KMS-11 (cell line): Measurements from ENCODE around the gene RDX.
"Not testable (repeated sequence)": the region's sequence is repeated elsewhere in the genome, so short reads cannot be mapped to it uniquely, and the experiment has no call there.

ENCODE experiments used
- H2AFZ ChIP-seq: fragments of 200-600 bp; sonication (generic); 2 replicates; pipeline ENCODE4 v1.6.1; 2016; ENCODE audit warnings: antibody characterized with exemption, mixed run types, low read depth
- H3K27ac ChIP-seq: fragments of 200-600 bp; sonication (generic); 2 replicates; pipeline ENCODE4 v1.6.1; 2016; ENCODE audit warnings: mild to moderate bottlenecking, mixed run types
- H3K27me3 ChIP-seq: fragments of 200-600 bp; sonication (generic); 2 replicates; pipeline ENCODE4 v1.6.1; 2017; ENCODE audit warnings: mild to moderate bottlenecking, low read depth, mixed run types, moderate library complexity; ENCODE audit not compliant: insufficient read depth
- H3K36me3 ChIP-seq: fragments of 200-600 bp; sonication (generic); 2 replicates; pipeline ENCODE4 v1.6.1; 2017; ENCODE audit warnings: mild to moderate bottlenecking, mixed run types; ENCODE audit not compliant: insufficient read depth
- H3K4me1 ChIP-seq: fragments of 200-600 bp; sonication (generic); 2 replicates; pipeline ENCODE4 v1.6.1; 2016; ENCODE audit warnings: mild to moderate bottlenecking, low read depth, mixed run types; ENCODE audit not compliant: poor library complexity, severe bottlenecking
- H3K4me2 ChIP-seq: fragments of 200-600 bp; sonication (generic); 2 replicates; pipeline ENCODE4 v1.7.0; 2016; ENCODE audit warnings: mild to moderate bottlenecking, mixed run types
- H3K4me3 ChIP-seq: fragments of 200-600 bp; sonication (generic); IDR thresholded peaks from 2 replicates; pipeline ENCODE4 v1.6.1; 2017; ENCODE audit warnings: low read depth, low read length, mixed read lengths; ENCODE audit not compliant: insufficient read depth
- H3K79me2 ChIP-seq: fragments of 200-600 bp; sonication (generic); 2 replicates; pipeline ENCODE4 v1.6.1; 2016; ENCODE audit warnings: low read depth, mixed run types; ENCODE audit not compliant: insufficient read depth
- H3K9ac ChIP-seq: fragments of 200-600 bp; sonication (generic); 2 replicates; pipeline ENCODE4 v1.6.1; 2016; ENCODE audit warnings: mild to moderate bottlenecking, mixed run types
- H4K20me1 ChIP-seq: fragments of 200-600 bp; sonication (generic); 2 replicates; pipeline ENCODE4 v1.6.1; 2016; ENCODE audit warnings: mild to moderate bottlenecking, mixed run types; ENCODE audit not compliant: insufficient read depth
- TF ChIP-seq, protein P1 (sequence below): fragments of 200-600 bp; sonication (generic); conservative IDR thresholded peaks from 2 replicates; pipeline ENCODE4 v1.6.1; 2017; ENCODE audit warnings: low read depth, mild to moderate bottlenecking, antibody characterized with exemption, low read length, moderate library complexity, mixed read lengths

RDX gene

DNA sequence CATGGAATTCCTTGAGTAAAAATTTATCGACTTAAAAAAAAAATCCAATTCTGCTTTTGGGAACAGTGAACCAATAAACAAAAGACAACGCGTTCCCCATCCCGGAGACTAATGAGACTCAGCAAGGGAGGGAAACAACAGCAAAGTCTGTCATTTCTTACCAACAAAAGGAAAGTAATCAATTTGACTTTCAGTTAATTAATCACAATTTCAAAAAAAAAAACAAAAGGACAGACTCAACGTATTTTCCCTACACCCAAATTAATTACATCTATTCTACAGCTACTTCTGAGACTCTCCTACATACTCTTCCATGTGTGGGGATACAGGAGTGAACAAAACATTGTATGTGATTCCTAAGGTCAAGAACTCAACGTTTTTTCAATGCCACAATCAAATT, 1.9 kb downstream of the RDX start:
- H3K36me3 ChIP-seq: no peaks in the 10 kb centered on the region

DNA sequence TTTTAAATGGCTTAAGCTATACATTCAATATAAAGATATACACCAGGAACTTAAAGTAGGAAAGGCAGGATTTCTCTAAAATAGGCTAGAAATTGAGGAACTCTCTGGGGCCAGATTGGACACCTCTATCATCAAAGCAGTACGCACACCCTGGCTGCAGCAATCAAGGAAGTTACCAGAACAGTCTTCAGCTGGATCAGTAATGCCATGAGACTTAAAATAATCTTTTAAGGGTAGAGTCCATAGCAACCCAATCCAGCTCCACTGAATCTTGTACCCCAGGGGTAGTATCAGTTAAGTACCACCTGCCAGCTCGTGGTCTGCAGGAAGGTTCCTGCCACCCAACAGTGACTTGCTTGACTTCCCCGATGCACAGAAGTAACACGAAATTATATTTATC, 3.0 kb downstream of the RDX start:
- no peak overlapping the region for H3K27ac ChIP-seq
- no peak overlapping the region for H2AFZ ChIP-seq
- TF ChIP-seq, protein P1, sequence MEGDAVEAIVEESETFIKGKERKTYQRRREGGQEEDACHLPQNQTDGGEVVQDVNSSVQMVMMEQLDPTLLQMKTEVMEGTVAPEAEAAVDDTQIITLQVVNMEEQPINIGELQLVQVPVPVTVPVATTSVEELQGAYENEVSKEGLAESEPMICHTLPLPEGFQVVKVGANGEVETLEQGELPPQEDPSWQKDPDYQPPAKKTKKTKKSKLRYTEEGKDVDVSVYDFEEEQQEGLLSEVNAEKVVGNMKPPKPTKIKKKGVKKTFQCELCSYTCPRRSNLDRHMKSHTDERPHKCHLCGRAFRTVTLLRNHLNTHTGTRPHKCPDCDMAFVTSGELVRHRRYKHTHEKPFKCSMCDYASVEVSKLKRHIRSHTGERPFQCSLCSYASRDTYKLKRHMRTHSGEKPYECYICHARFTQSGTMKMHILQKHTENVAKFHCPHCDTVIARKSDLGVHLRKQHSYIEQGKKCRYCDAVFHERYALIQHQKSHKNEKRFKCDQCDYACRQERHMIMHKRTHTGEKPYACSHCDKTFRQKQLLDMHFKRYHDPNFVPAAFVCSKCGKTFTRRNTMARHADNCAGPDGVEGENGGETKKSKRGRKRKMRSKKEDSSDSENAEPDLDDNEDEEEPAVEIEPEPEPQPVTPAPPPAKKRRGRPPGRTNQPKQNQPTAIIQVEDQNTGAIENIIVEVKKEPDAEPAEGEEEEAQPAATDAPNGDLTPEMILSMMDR: no peak
- H4K20me1 ChIP-seq: peaks cover 13% of the 10 kb centered on the region; the same call in 1 of the 2 replicates
- peaks cover 67% of the 10 kb centered on the region for H3K79me2 ChIP-seq
- H3K4me3 ChIP-seq: no peak overlapping the region
- no peaks in the 10 kb centered on the region for H3K36me3 ChIP-seq
- H3K9ac ChIP-seq: no peak overlapping the region
- no peak overlapping the region for H3K4me2 ChIP-seq
- no peaks in the 10 kb centered on the region for H3K27me3 ChIP-seq
- H3K4me1 ChIP-seq: peaks cover 35% of the 10 kb centered on the region

More for the DNA sequence above, 1.9 kb downstream of the RDX start:
- H4K20me1 ChIP-seq: peaks cover 13% of the 10 kb centered on the region; the same call in 1 of the 2 replicates
- no peaks in the 10 kb centered on the region for H3K27me3 ChIP-seq
- peak overlapping the region; percentile 89; the same call in 1 of the 2 replicates for H3K9ac ChIP-seq
- H3K4me1 ChIP-seq: peaks cover 34% of the 10 kb centered on the region
- no peak overlapping the region for H3K4me3 ChIP-seq
- peak overlapping the region; percentile 62 for H3K4me2 ChIP-seq
- H3K27ac ChIP-seq: no peak overlapping the region
- TF ChIP-seq, protein P1: no peak
- no peak overlapping the region for H2AFZ ChIP-seq
- H3K79me2 ChIP-seq: peaks cover 61% of the 10 kb centered on the region

DNA sequence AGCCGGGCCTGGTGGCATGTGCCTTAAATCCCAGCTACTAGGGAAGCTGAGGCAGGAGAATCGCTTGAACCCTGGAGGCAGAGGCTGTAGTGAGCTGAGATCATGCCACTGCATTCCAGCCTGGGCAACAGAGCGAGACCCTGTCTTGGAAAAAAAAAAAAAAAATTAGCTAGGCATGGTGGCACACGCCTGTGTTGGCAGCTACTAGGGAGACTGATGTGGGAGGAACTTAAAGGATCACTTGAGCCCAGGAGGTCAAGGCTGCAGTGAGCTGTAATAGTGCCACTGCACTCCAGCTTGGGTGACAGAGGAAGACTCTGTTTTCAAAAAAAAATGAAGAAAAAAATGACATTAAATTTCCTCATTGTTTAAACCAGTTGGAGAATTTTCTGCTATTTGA, 4.3 kb downstream of the RDX start:
- Histone ChIP-seq H4K20me1 (peaks cover 19% of the 10 kb centered on the region; the same call in 1 of the 2 replicates), H3K4me1 (peaks cover 39% of the 10 kb centered on the region), H3K79me2 (peaks cover 79% of the 10 kb centered on the region)
- not testable (repeated sequence) for H3K27me3 ChIP-seq, H3K4me2 ChIP-seq, H3K4me3 ChIP-seq, H3K27ac ChIP-seq, H3K36me3 ChIP-seq, H3K9ac ChIP-seq, H2AFZ ChIP-seq

DNA sequence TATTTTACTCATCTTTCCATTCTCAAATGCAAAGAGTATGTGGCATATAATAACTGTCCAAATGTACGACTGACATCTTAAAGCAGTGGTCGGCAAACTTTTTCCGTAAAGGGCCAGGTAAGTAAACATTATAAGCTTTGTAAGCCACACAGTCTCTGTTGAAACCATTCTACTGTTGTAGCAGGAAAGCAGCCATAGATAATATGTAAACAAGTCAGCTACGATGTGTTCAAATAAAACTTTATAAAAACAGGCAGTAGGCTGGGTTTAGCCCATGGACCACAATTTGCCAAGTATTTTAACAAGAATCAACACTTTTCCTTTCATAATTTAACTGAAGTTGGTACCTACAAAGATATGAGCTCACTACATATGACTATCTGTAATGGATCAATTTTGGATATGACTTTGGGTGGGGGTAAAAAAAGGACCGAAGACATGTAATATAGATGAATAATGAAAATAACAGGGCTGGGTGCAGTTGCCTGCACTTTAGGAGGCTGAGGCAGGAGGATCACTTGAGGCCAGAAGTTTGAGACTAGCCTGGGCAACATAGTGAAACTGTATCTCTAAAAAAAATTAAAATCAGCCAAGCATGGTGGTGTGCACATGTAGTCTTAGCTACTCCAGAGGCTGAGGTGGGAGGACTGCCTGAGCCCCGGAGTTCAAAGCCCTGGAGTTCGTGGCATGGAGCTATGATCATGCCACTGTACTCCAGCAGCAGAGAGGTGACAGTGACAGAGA, 5.7 kb downstream of the RDX start:
- H3K27ac ChIP-seq: no peak overlapping the region
- no peak overlapping the region for H2AFZ ChIP-seq
- H3K4me1 ChIP-seq: peaks cover 42% of the 10 kb centered on the region
- no peak overlapping the region for H3K9ac ChIP-seq
- TF ChIP-seq, protein P1: no peak
- peaks cover 88% of the 10 kb centered on the region for H3K79me2 ChIP-seq
- H3K4me2 ChIP-seq: no peak overlapping the region
- H3K36me3 ChIP-seq: no peaks in the 10 kb centered on the region
- H3K27me3 ChIP-seq: no peaks in the 10 kb centered on the region
- no peak overlapping the region for H3K4me3 ChIP-seq
- H4K20me1 ChIP-seq: peaks cover 19% of the 10 kb centered on the region; the same call in 1 of the 2 replicates

DNA sequence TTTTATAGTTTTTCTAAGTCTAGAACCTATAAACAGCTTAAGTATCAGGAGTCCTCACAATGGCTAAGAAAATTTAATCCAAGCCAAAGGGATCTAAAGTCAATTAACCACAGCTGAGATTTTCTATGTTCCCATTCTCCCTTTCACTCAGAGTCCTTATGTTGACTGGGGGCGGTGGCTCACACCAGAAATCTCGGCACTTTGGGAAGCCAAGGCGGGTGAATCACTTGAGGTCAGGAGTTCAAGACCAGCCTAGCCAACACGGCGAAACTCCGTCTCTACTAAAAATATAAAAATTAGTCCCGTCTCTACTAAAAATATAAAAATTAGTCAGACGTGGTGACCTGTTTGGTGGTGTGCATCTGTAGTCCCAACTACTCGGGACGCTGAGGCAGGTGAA, 6.9 kb downstream of the RDX start:
- Histone ChIP-seq H3K27ac (no peak overlapping the region), H3K79me2 (peaks cover 87% of the 10 kb centered on the region), H3K4me3 (no peak overlapping the region), H3K9ac (no peak overlapping the region), H3K4me1 (peaks cover 38% of the 10 kb centered on the region), H3K4me2 (no peak overlapping the region), H3K27me3 (no peaks in the 10 kb centered on the region), H3K36me3 (no peaks in the 10 kb centered on the region), H2AFZ (no peak overlapping the region), H4K20me1 (peaks cover 19% of the 10 kb centered on the region; the same call in 1 of the 2 replicates)
- TF ChIP-seq, protein P1: no peak
